SK-N-SH (cell line): ENCODE measurements around the gene MYO10. TPM values are rescaled to one million over a fixed set of nuclear protein-coding genes. Genes with fewer than 3 reads are reported as not detected.

Experiments used
- CTCF ChIA-PET: fragments of 300-600, 350-600 bp; formaldehyde crosslinking; extraction: SDS; loops from one replicate; lab custom pipeline; 2021; lab: Yijun Ruan, JAX
- POLR2A ChIA-PET: fragments of 350-600 bp; sonication (Branson Sonifier 250); formaldehyde crosslinking; extraction: SDS; loops from one replicate; lab custom pipeline; 2020; ENCODE audit warnings: antibody characterized with exemption, inconsistent platforms; lab: Yijun Ruan, JAX
- DNase-seq: peaks from one replicate; pipeline ENCODE4 v3.0.0; 2012
- H2AFZ ChIP-seq: fragments of 200-600 bp; sonication (generic); 2 replicates; pipeline ENCODE4 v1.8.1; 2016; ENCODE audit warnings: antibody characterized with exemption, mild to moderate bottlenecking, low read depth
- H3F3A ChIP-seq: fragments of 200-600 bp; sonication (generic); replicated peaks from 2 replicates; pipeline ENCODE3; 2016; ENCODE audit warnings: antibody characterized with exemption, mild to moderate bottlenecking; ENCODE audit not compliant: insufficient read depth
- H3K27ac ChIP-seq, 2 experiments: fragments of 200-500 bp in 1 of 2; fragments of 200-600 bp in 1 of 2; sonication (Bioruptor generic) in 1 of 2; sonication (generic), shearing (Covaris generic) in 1 of 2; 2 replicates each; pipeline versions ENCODE4 v1.5.1 to v1.6.1; 2014 to 2016; ENCODE audit warnings: low read depth in 2 of 2, inconsistent platforms in 1 of 2, low read length in 1 of 2, mild to moderate bottlenecking in 1 of 2, mixed read lengths in 1 of 2
- H3K27me3 ChIP-seq: fragments of 200-600 bp; sonication (generic), shearing (Covaris generic); 2 replicates; pipeline ENCODE4 v1.6.1; 2016; ENCODE audit warnings: mixed run types; ENCODE audit not compliant: insufficient read depth
- H3K36me3 ChIP-seq, 2 experiments: fragments of 200-500 bp in 1 of 2; fragments of 200-600 bp in 1 of 2; sonication (Bioruptor generic) in 1 of 2; sonication (generic) in 1 of 2; replicated peaks in 1 of 2; 2 replicates each; pipeline versions ENCODE3 to v1.5.1; 2014 to 2016; ENCODE audit warnings: low read length in 1 of 2, mild to moderate bottlenecking in 1 of 2; ENCODE audit not compliant: insufficient read depth in 2 of 2, control insufficient read depth in 1 of 2
- H3K4me1 ChIP-seq, 2 experiments: fragments of 200-500 bp in 1 of 2; fragments of 200-600 bp in 1 of 2; sonication (Bioruptor generic) in 1 of 2; sonication (generic), shearing (Covaris generic) in 1 of 2; 2 replicates each; pipeline versions ENCODE4 v1.5.1 to v1.6.1; 2014 to 2016; ENCODE audit warnings: low read depth in 1 of 2, low read length in 1 of 2, mixed run types in 1 of 2; ENCODE audit not compliant: insufficient read depth in 2 of 2, control insufficient read depth in 1 of 2
- H3K4me2 ChIP-seq: fragments of 200-600 bp; sonication (generic), shearing (Covaris generic); 2 replicates; pipeline ENCODE4 v1.6.1; 2017; ENCODE audit warnings: mixed run types
- H3K4me3 ChIP-seq, 2 experiments: fragments of 200-500 bp in 1 of 2; fragments of 200-600 bp in 1 of 2; sonication (Bioruptor generic) in 1 of 2; sonication (generic), shearing (Covaris generic) in 1 of 2; 2 replicates each; pipeline versions ENCODE4 v1.5.1 to v1.8.1; 2014 to 2016; ENCODE audit warnings: low read depth in 2 of 2, inconsistent platforms in 1 of 2, low read length in 1 of 2, mild to moderate bottlenecking in 1 of 2, mixed read lengths in 1 of 2, moderate library complexity in 1 of 2
- H3K79me2 ChIP-seq: fragments of 200-600 bp; sonication (generic); 2 replicates; pipeline ENCODE4 v1.8.1; 2017; ENCODE audit warnings: mild to moderate bottlenecking; ENCODE audit not compliant: insufficient read depth
- H3K9ac ChIP-seq: fragments of 200-600 bp; sonication (generic); 2 replicates; pipeline ENCODE4 v1.6.1; 2017; ENCODE audit warnings: mixed run types
- H3K9me2 ChIP-seq: fragments of 200-600 bp; sonication (generic); 2 replicates; pipeline ENCODE4 v1.6.1; 2017; ENCODE audit warnings: mixed run types
- H3K9me3 ChIP-seq: fragments of 200-600 bp; sonication (generic); 2 replicates; pipeline ENCODE4 v1.6.1; 2017; ENCODE audit warnings: mixed run types, mild to moderate bottlenecking, moderate library complexity
- H4K20me1 ChIP-seq: fragments of 200-600 bp; sonication (generic); 2 replicates; pipeline ENCODE4 v1.6.1; 2017; ENCODE audit warnings: mild to moderate bottlenecking, mixed run types; ENCODE audit not compliant: insufficient read depth
- FOSL2 ChIP-seq: IDR thresholded peaks from 2 replicates; pipeline ENCODE4 v1.4.0; 2012; ENCODE audit warnings: low read depth, mild to moderate bottlenecking, moderate library complexity, borderline replicate concordance
- FOXM1 ChIP-seq: IDR thresholded peaks from 2 replicates; pipeline ENCODE4 v1.4.0; 2012; ENCODE audit warnings: low read depth, mild to moderate bottlenecking
- JUND ChIP-seq: IDR thresholded peaks from 2 replicates; pipeline ENCODE4 v1.4.0; 2012
- MAX ChIP-seq: IDR thresholded peaks from 2 replicates; pipeline ENCODE4 v1.4.0; 2012; ENCODE audit warnings: low read depth
- NFIC ChIP-seq: IDR thresholded peaks from 2 replicates; pipeline ENCODE4 v1.4.0; 2012; ENCODE audit warnings: borderline replicate concordance
- NRF1 ChIP-seq: IDR thresholded peaks from 2 replicates; pipeline ENCODE4 v1.6.1; 2012; ENCODE audit warnings: low read depth, mild to moderate bottlenecking, low read length
- PBX3 ChIP-seq: IDR thresholded peaks from 2 replicates; pipeline ENCODE4; 2012
- RCOR1 ChIP-seq: fragments of 150-350 bp; IDR thresholded peaks from 2 replicates; pipeline ENCODE4 v1.6.1; 2017; ENCODE audit warnings: antibody characterized with exemption, low read length
- REST ChIP-seq: IDR thresholded peaks from 2 replicates; pipeline ENCODE4 v1.6.1; 2012; ENCODE audit warnings: mild to moderate bottlenecking, low read depth, low read length, moderate library complexity
- TEAD4 ChIP-seq: IDR thresholded peaks from 2 replicates; pipeline ENCODE4 v1.4.0; 2012; ENCODE audit warnings: mild to moderate bottlenecking, borderline replicate concordance; ENCODE audit not compliant: insufficient read depth
- USF1 ChIP-seq: IDR thresholded peaks from 2 replicates; pipeline ENCODE4 v1.4.0; 2012; ENCODE audit warnings: low read depth, borderline replicate concordance
- ZBTB33 ChIP-seq: IDR thresholded peaks from 2 replicates; pipeline ENCODE4 v1.4.0; 2012; ENCODE audit warnings: low read depth, borderline replicate concordance
- WGBS: methylation state at CpG from one replicate; pipeline ENCODE4 v1.1.6; 2017; ENCODE audit warnings: low lambda C conversion rate; 5-methylcytosine and 5-hydroxymethylcytosine counted together
- polyA plus RNA-seq, 3 experiments: library from polyadenylated mRNA; depleted of rRNA; stranded (reverse); fragments of >200 nt; gene quantifications; 2 replicates each; pipeline ENCODE4 v1.2.3, GENCODE V29; 2012

MYO10 gene
- polyA plus RNA-seq, 1 of the 3 experiments (the other 2 are of a cell fraction): 8.1 TPM

- ChIA-PET POLR2A (no interaction called here), CTCF (interaction anchor here (0.9 to 1.1 kb wide), 2 partner anchors 15 to 126 kb away, joined by 3 read pairs; no protein-coding TSS in a partner anchor)
- Histone ChIP-seq H3K36me3 (peaks cover 0 to 11% of the 10 kb centered on the region in 2 experiments), H3F3A (peaks cover 52% of the 10 kb centered on the region), H3K4me3 (no peak overlapping the region), H3K9me2 (no peaks in the 10 kb centered on the region), H3K27ac (peak overlapping the region in 1 of 2 experiments; percentile 93; a peak in 2 of 4 replicates), H3K4me1 (peaks cover 0 to 52% of the 10 kb centered on the region in 2 experiments; a peak in 3 of 4 replicates), H3K79me2 (peaks cover 100% of the 10 kb centered on the region), H3K27me3 (no peaks in the 10 kb centered on the region), H3K9me3 (no peaks in the 10 kb centered on the region), H4K20me1 (peaks cover 96% of the 10 kb centered on the region), H3K9ac (no peak overlapping the region), H3K4me2 (no peak overlapping the region), H2AFZ (no peak overlapping the region)
- 86% methylated on average over 4 of the region's 4 CpGs for WGBS
- TF ChIP-seq RCOR1: no peak
- no peak for TF ChIP-seq ZBTB33
- no peak for TF ChIP-seq PBX3
- TF ChIP-seq REST: no peak
- TF ChIP-seq MAX: no peak
- no peak for TF ChIP-seq FOSL2
- no peak for DNase-seq
Observed at GRCh38 chr5:16918156-16918555, 17.9 kb downstream of the MYO10 start.

GRCh38 chr5:16916262-16916878 is 19.7 kb downstream of the MYO10 start:
- Histone ChIP-seq H3K9me3 (no peaks in the 10 kb centered on the region), H3K9me2 (no peaks in the 10 kb centered on the region), H3F3A (peaks cover 59% of the 10 kb centered on the region), H3K27me3 (no peaks in the 10 kb centered on the region), H3K4me3 (0 out of 4 replicates have a peak overlapping the region, but pooled peaks of 1 of the 2 experiments have one; percentile 25), H3K79me2 (peaks cover 100% of the 10 kb centered on the region), H3K27ac (peak overlapping the region in 1 of 2 experiments; percentile 93; a peak in 3 of 4 replicates), H3K4me2 (peak overlapping the region; percentile 73), H2AFZ (no peak overlapping the region), H4K20me1 (peaks cover 96% of the 10 kb centered on the region), H3K4me1 (peaks cover 3 to 64% of the 10 kb centered on the region in 2 experiments), H3K9ac (peak overlapping the region; percentile 43; the same call in 1 of the 2 replicates), H3K36me3 (peaks cover 0 to 11% of the 10 kb centered on the region in 2 experiments)
- WGBS: 29% methylated on average over 3 of the region's 3 CpGs
- DNase-seq: no peak
- ChIA-PET CTCF (interaction anchor here (0.9 kb wide), 1 partner anchor 10 kb away, joined by 3 read pairs; no protein-coding TSS in a partner anchor), POLR2A (no interaction called here)
- TF ChIP-seq NFIC (peak; percentile 69; the same call in 1 of the 2 replicates), USF1 (0 out of 2 replicates have a peak, but pooled peaks have one; percentile 15), JUND (peak; percentile 91), NRF1 (no peak), TEAD4 (peak; percentile 64; the same call in 1 of the 2 replicates), REST (no peak), FOXM1 (0 out of 2 replicates have a peak, but pooled peaks have one; percentile 30)
